H9 (cell line): ENCODE results near the gene SFMBT2. TPM values are rescaled to one million over a fixed set of nuclear protein-coding genes. Genes with fewer than 3 reads are reported as not detected.

Experiments used
- DNase-seq: peaks from one replicate; pipeline ENCODE4 v3.0.0-alpha.2; 2017
- H2AFZ ChIP-seq: one replicate; pipeline ENCODE4 v1.6.1; 2013; ENCODE audit warnings: mild to moderate bottlenecking, low read length, control low read depth, moderate library complexity
- H2AK5ac ChIP-seq: 2 replicates; pipeline ENCODE4 v1.6.1; 2013; ENCODE audit warnings: low read length, control low read depth, mixed read lengths; ENCODE audit not compliant: insufficient read length
- H2BK120ac ChIP-seq: one replicate; pipeline ENCODE4 v1.6.1; 2013; ENCODE audit warnings: low read depth, mild to moderate bottlenecking, low read length, control low read depth, inconsistent platforms; ENCODE audit not compliant: poor library complexity, severe bottlenecking
- H2BK12ac ChIP-seq: 2 replicates; pipeline ENCODE4 v1.6.1; 2013; ENCODE audit warnings: low read length, control low read depth, mixed read lengths, low read depth; ENCODE audit not compliant: insufficient read length
- H2BK15ac ChIP-seq: 2 replicates; pipeline ENCODE4 v1.6.1; 2013; ENCODE audit warnings: low read depth, low read length, control low read depth
- H2BK20ac ChIP-seq: one replicate; pipeline ENCODE4 v1.6.1; 2013; ENCODE audit warnings: low read depth, mild to moderate bottlenecking, low read length, control low read depth, inconsistent platforms; ENCODE audit not compliant: poor library complexity, severe bottlenecking
- H2BK5ac ChIP-seq: 2 replicates; pipeline ENCODE4 v1.6.1; 2013; ENCODE audit warnings: low read length, control low read depth, mixed read lengths; ENCODE audit not compliant: insufficient read length
- H3K14ac ChIP-seq: 2 replicates; pipeline ENCODE4 v1.6.1; 2013; ENCODE audit warnings: low read length, control low read depth; ENCODE audit not compliant: insufficient read depth
- H3K18ac ChIP-seq: 2 replicates; pipeline ENCODE4 v1.6.1; 2013; ENCODE audit warnings: low read depth, mild to moderate bottlenecking, mixed read lengths, low read length, control low read depth; ENCODE audit not compliant: insufficient read length
- H3K23ac ChIP-seq: 2 replicates; pipeline ENCODE4 v1.6.1; 2013; ENCODE audit warnings: low read length, control low read depth, mixed read lengths, low read depth; ENCODE audit not compliant: insufficient read length
- H3K23me2 ChIP-seq: 2 replicates; pipeline ENCODE4 v1.6.1; 2013; ENCODE audit warnings: low read depth, mild to moderate bottlenecking, mixed read lengths, low read length, control low read depth; ENCODE audit not compliant: insufficient read length, poor library complexity, severe bottlenecking
- H3K27ac ChIP-seq: 2 replicates; pipeline ENCODE4 v1.5.1; 2013; ENCODE audit warnings: low read length, control low read depth, mixed read lengths, low read depth; ENCODE audit not compliant: insufficient read length
- H3K27me3 ChIP-seq: 2 replicates; pipeline ENCODE4 v1.6.1; 2013; ENCODE audit warnings: low read length, control low read depth, inconsistent platforms; ENCODE audit not compliant: insufficient read depth
- H3K4ac ChIP-seq: 2 replicates; pipeline ENCODE4 v1.6.1; 2013; ENCODE audit warnings: low read depth, mild to moderate bottlenecking, control low read depth, inconsistent platforms, low read length, moderate library complexity
- H3K4me1 ChIP-seq: 2 replicates; pipeline ENCODE4 v1.6.1; 2013; ENCODE audit warnings: low read length, control low read depth, inconsistent platforms; ENCODE audit not compliant: insufficient read depth
- H3K4me2 ChIP-seq: 2 replicates; pipeline ENCODE4 v1.6.1; 2013; ENCODE audit warnings: low read length, control low read depth, mixed read lengths; ENCODE audit not compliant: insufficient read length, insufficient read depth
- H3K56ac ChIP-seq: 2 replicates; pipeline ENCODE4 v1.6.1; 2013; ENCODE audit warnings: low read depth, mild to moderate bottlenecking, mixed read lengths, low read length, control low read depth; ENCODE audit not compliant: insufficient read length
- H3K79me1 ChIP-seq: 2 replicates; pipeline ENCODE4 v1.6.1; 2013; ENCODE audit warnings: low read depth, mild to moderate bottlenecking, moderate library complexity, low read length, control low read depth, inconsistent platforms; ENCODE audit not compliant: insufficient read depth, poor library complexity, severe bottlenecking
- H3K79me2 ChIP-seq: 2 replicates; pipeline ENCODE4 v1.6.1; 2013; ENCODE audit warnings: low read length, control low read depth, inconsistent platforms; ENCODE audit not compliant: insufficient read depth
- H3K9ac ChIP-seq: 2 replicates; pipeline ENCODE4 v1.6.1; 2013; ENCODE audit warnings: low read length, control low read depth, mixed read lengths; ENCODE audit not compliant: insufficient read length; ENCODE audit errors: extremely low read depth
- H3K9me3 ChIP-seq: one replicate; pipeline ENCODE4 v1.6.1; 2013; ENCODE audit warnings: low read depth, low read length, inconsistent platforms; ENCODE audit not compliant: control insufficient read depth
- H3T11ph ChIP-seq: one replicate; pipeline ENCODE4 v1.6.1; 2013; ENCODE audit warnings: mild to moderate bottlenecking, low read length, control low read depth, inconsistent platforms
- H4K20me1 ChIP-seq: one replicate; pipeline ENCODE4 v1.6.1; 2013; ENCODE audit not compliant: control insufficient read depth, insufficient read length, insufficient read depth
- H4K5ac ChIP-seq: 2 replicates; pipeline ENCODE4 v1.6.1; 2013; ENCODE audit warnings: low read depth, mild to moderate bottlenecking, mixed read lengths, low read length, control low read depth; ENCODE audit not compliant: insufficient read length
- H4K8ac ChIP-seq: replicated peaks from 2 replicates; pipeline ENCODE4 v1.6.1; 2013; ENCODE audit warnings: low read length, control low read depth, mixed read lengths, low read depth; ENCODE audit not compliant: insufficient read length
- H4K91ac ChIP-seq: 2 replicates; pipeline ENCODE4 v1.6.1; 2013; ENCODE audit warnings: low read depth, mild to moderate bottlenecking, moderate library complexity, mixed read lengths, low read length, control low read depth; ENCODE audit not compliant: insufficient read length
- H3K27ac Mint-ChIP-seq, 3 experiments: 2 replicates in 2 of 3; 3 replicates in 1 of 3; pipeline ENCODE4 v1.8.0; 2020 to 2021; ENCODE audit warnings: mixed read lengths in 3 of 3, mild to moderate bottlenecking in 1 of 3, moderate library complexity in 1 of 3
- H3K27me3 Mint-ChIP-seq: 2 replicates; pipeline ENCODE4 v1.8.0; 2021; ENCODE audit warnings: low read depth, mild to moderate bottlenecking, moderate library complexity, mixed read lengths
- H3K36me3 Mint-ChIP-seq, 3 experiments: 2 replicates in 2 of 3; 3 replicates in 1 of 3; pipeline ENCODE4 v1.8.0; 2020 to 2021; ENCODE audit warnings: low read depth in 3 of 3, mixed read lengths in 3 of 3; ENCODE audit not compliant: insufficient read depth in 1 of 3
- H3K4me1 Mint-ChIP-seq, 2 experiments: 2 replicates each; pipeline ENCODE4 v1.8.0; 2020; ENCODE audit warnings: mixed read lengths in 2 of 2
- H3K4me3 Mint-ChIP-seq, 2 experiments: 2 replicates in 1 of 2; 3 replicates in 1 of 2; pipeline ENCODE4 v1.8.0; 2020 to 2021; ENCODE audit warnings: mild to moderate bottlenecking in 2 of 2, mixed read lengths in 2 of 2, moderate library complexity in 1 of 2
- H3K9me3 Mint-ChIP-seq, 2 experiments: 2 replicates in 1 of 2; 3 replicates in 1 of 2; pipeline ENCODE4 v1.8.0; 2020; ENCODE audit warnings: mild to moderate bottlenecking in 2 of 2, mixed read lengths in 2 of 2, moderate library complexity in 1 of 2
- WGBS: extraction: QIAGEN DNeasy Blood & Tissue Kit; methylation state at CpG from one replicate; pipeline ENCODE4 v1.1.7; 2013; ENCODE audit warnings: missing lambda C conversion rate, low lambda C conversion rate, mixed read lengths; ENCODE audit not compliant: insufficient read length; ENCODE audit errors: extremely low coverage; 5-methylcytosine and 5-hydroxymethylcytosine counted together
- total RNA-seq: library from RNA; stranded (reverse); gene quantifications from 2 replicates; pipeline ENCODE4 v1.2.1, GENCODE V29; 2021
- TF ChIP-seq, protein P1 (sequence below): fragments of 200-600 bp; sonication (generic); conservative IDR thresholded peaks from 3 replicates; pipeline ENCODE4 v1.8.0; 2021; ENCODE audit warnings: antibody characterized with exemption, mild to moderate bottlenecking

SFMBT2 gene
- total RNA-seq, 1 experiment from 2014 or later: 5.3 TPM

DNA sequence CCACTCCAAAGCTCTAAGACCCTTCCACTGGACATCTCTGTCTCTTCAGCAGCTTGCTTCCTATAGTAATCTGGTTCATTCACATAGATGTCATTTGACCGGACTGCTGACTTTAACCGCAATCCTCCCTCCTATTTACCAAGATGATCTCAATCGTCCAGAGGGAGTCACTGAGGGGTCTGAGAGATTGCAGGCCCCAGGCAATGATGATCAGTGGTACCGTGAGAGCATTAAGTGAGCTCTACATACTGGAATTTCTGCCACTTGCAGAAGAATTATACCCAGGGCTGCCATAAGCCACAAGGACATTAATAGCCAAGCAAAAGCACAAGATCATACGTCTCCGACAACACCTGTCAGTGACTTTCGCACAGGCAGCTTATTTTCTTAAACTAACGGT is 245.9 kb downstream of the SFMBT2 start:
- H3K36me3 Mint-ChIP-seq: peaks cover 0 to 13% (median 3%) of the 10 kb centered on the region in 3 experiments; a peak in 3 of 7 replicates

More for the DNA sequence above, 245.9 kb downstream of the SFMBT2 start:
- Histone ChIP-seq H3K79me2 (no peaks in the 10 kb centered on the region), H3K27ac (no peak overlapping the region), H2AK5ac (no peak overlapping the region), H4K5ac (no peak overlapping the region), H3K14ac (no peak overlapping the region), H3K4me2 (no peak overlapping the region), H2BK12ac (no peak overlapping the region), H2BK5ac (no peak overlapping the region), H3K79me1 (no peaks in the 10 kb centered on the region), H3K4me1 (no peaks in the 10 kb centered on the region), H3K27me3 (no peaks in the 10 kb centered on the region), H4K8ac (no peak overlapping the region), H3K18ac (no peak overlapping the region), H3K56ac (no peak overlapping the region), H3K23me2 (no peaks in the 10 kb centered on the region), H2BK120ac (no peak overlapping the region), H3K9ac (no peak overlapping the region), H3K4ac (no peak overlapping the region), H3K23ac (no peak overlapping the region), H3K9me3 (no peaks in the 10 kb centered on the region), H3T11ph (no peak overlapping the region), H2AFZ (no peak overlapping the region), H4K20me1 (no peaks in the 10 kb centered on the region), H2BK20ac (no peak overlapping the region), H4K91ac (no peak overlapping the region), H2BK15ac (no peak overlapping the region)
- no CpG with 5 or more reads among the region's 8 CpGs for WGBS
- H3K27ac Mint-ChIP-seq: no peak overlapping the region; a peak in 1 of 7 replicates
- H3K4me1 Mint-ChIP-seq: no peaks in the 10 kb centered on the region
- H3K9me3 Mint-ChIP-seq: no peaks in the 10 kb centered on the region
- no peak for DNase-seq
- H3K4me3 Mint-ChIP-seq: no peak overlapping the region
- TF ChIP-seq, protein P1, sequence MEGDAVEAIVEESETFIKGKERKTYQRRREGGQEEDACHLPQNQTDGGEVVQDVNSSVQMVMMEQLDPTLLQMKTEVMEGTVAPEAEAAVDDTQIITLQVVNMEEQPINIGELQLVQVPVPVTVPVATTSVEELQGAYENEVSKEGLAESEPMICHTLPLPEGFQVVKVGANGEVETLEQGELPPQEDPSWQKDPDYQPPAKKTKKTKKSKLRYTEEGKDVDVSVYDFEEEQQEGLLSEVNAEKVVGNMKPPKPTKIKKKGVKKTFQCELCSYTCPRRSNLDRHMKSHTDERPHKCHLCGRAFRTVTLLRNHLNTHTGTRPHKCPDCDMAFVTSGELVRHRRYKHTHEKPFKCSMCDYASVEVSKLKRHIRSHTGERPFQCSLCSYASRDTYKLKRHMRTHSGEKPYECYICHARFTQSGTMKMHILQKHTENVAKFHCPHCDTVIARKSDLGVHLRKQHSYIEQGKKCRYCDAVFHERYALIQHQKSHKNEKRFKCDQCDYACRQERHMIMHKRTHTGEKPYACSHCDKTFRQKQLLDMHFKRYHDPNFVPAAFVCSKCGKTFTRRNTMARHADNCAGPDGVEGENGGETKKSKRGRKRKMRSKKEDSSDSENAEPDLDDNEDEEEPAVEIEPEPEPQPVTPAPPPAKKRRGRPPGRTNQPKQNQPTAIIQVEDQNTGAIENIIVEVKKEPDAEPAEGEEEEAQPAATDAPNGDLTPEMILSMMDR: no peak
- H3K27me3 Mint-ChIP-seq: no peaks in the 10 kb centered on the region
